ENCODE data around the gene PHGDH. TPM values are rescaled to one million over a fixed set of nuclear protein-coding genes. Genes with fewer than 3 reads are reported as not detected.
"Not testable (repeated sequence)": the region's sequence is repeated elsewhere in the genome, so short reads cannot be mapped to it uniquely, and the experiment has no call there.

PHGDH gene
- total RNA-seq = 99.7 TPM

DNA sequence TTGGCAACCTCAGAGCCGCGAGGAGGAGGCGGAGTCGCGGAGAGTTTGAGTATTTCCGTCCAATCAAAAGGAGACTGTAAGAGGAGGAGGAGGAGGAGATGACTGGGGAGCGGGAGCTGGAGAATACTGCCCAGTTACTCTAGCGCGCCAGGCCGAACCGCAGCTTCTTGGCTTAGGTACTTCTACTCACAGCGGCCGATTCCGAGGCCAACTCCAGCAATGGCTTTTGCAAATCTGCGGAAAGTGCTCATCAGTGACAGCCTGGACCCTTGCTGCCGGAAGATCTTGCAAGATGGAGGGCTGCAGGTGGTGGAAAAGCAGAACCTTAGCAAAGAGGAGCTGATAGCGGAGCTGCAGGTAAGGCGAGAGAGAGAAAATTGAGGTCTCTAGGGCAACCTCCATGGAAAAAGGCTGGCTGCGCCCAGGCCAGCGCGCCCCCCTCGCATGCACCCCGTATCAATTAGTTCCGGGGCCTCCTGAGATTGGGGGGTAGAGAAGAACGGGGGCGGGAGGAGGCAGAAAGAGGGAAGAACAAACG, at the start of gene PHGDH:
TSS of gene PHGDH (plus strand) at position 131 of the 538 bp plus-strand sequence. CDS start at position 220, 89 bp downstream.
- DNase-seq = peak; percentile 72

- DNase-seq = no peak
Observed at GRCh38 chr1:119662034-119662437, 49.7 kb upstream of the PHGDH start.

DNA sequence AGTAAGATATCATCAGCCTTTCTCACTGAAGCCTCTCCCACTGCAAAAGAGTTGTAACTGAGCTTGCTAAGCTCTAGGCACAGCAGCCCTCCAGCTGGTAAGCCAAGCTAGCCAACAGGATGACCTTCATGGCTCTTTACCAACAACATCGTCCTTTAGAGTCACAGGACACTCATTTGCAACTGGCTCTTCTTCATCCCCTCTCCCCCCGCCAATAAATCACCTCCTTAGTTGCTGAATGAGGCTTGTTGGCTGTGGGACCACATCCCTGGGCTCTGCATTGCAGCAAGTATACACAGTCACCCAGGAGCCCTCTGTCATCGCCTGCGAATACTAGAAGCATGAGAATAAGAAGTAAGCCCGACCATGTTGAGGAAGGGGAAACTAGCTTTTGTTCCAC, 47.7 kb upstream of the PHGDH start:
- no peak for DNase-seq

- no peak for DNase-seq
Observed at GRCh38 chr1:119667173-119667572, 44.6 kb upstream of the PHGDH start.

DNA sequence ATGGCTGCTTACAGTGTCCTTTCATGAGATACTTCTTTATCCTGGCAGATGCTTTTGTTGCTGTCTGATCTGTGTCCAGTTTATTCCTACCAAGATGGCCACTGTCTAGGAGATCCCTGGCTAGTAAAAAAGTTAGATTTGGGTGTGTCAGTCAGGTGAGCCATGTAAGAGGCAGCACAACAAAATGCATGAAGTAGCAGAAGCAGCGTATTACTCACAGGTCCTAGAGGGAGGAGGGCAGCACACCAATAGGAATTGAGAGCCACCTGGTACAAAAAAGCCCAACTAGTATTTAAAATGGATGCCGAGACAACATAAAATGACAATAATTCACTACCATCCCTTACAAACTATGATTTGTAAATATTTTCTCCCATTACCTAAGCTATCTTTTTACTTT, 40.8 kb upstream of the PHGDH start:
- no peak for DNase-seq

- peak; percentile 7 for DNase-seq
Observed at GRCh38 chr1:119673171-119673940, 38.4 kb upstream of the PHGDH start.

DNA sequence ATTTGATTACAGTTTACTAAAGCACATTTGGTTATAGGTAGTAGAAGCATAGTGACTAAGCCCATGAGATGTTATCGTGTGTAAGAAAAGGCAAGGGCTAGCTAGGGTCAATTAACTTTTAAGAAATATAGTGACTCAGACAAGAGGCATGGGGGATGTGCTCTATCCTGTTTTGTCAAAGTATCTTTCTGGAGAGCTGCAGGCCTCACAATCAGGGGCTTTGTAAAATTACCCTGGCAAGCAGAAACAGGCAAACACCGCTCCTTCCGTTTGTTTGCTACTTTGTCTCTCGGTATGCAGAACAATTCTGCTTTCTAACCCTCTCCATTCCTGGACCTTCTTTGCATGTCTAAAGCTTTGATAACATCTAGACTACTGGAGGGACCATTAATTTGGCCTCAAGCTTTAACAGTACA, 37.6 kb upstream of the PHGDH start:
- DNase-seq = no peak

DNA sequence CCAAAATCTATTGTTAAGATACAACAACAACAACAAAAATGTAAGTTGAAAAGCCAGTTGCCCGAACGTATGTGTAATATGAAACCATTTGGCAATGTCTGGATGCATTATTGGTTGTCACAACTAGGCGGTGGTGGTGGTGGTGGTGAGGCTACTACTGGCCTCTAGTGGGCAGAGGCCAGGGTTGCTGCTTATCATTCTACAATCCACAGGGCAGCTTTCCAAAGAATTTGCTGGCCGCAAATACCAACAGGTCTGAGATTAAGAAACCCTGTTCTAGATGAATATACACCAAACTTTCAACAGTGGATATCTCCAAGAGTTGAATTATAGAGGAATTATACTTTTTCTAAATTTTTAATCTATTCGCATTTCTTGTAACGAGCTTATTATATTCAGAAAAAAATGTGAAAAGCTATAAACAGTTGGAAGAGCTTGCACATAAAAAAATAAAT, 36.9 kb upstream of the PHGDH start:
- DNase-seq = peak; percentile 46

DNA sequence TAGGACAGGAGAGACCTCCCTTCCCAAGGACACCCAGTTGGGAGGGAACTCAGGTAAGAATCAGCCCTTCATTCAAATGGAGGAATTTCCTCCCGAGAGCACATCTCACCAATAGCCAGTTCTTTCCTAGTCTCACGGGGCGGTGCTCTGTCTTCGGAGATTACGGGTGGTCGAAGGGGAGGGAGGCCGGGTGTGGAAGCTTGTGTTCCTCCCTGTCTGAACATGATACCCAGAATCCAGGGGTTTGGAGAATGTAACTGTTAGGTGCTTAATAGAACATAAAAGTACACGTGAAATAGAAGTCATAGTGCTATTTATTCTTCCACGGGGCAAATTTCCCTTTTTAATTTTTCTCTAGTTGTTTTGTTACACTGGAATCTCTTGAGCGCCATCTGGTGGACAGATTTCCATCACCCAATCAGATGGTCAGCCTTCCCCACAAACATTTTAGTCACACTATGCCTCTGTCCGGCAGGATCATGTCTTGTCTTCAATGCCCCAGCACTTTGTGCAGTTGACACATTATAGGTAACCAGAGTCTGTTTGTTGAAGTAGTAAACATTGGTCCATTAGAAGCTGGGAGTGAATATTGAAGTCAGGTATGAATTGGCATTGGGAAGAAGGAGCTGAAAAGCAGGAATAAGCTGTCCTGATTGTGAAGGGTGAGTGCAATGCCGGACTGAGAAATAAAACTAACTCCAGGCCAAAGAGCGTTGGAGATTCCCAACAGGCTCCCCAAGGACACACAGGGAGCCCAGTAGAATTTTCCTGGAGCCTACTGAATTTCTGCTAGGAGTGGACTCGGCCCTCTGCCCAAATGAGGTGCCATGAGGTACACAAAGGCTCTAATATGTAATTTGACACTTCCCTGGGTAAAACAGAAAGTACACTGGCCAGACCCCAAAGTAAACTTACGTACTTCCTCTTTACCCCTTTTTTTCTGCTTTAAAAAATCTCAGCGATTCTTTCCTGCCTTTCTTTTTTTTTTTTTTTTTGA, 36.1 kb upstream of the PHGDH start:
- peak; percentile 67 for DNase-seq

GRCh38 chr1:119676571-119677206, 35.0 kb upstream of the PHGDH start:
- no peak for DNase-seq

- no peak for DNase-seq
Observed at GRCh38 chr1:119679223-119679622, 32.5 kb upstream of the PHGDH start.

- no peak for DNase-seq
Observed at GRCh38 chr1:119680193-119680592, 31.5 kb upstream of the PHGDH start.

- DNase-seq = no peak
Observed at GRCh38 chr1:119680723-119681122, 31.0 kb upstream of the PHGDH start.

DNA sequence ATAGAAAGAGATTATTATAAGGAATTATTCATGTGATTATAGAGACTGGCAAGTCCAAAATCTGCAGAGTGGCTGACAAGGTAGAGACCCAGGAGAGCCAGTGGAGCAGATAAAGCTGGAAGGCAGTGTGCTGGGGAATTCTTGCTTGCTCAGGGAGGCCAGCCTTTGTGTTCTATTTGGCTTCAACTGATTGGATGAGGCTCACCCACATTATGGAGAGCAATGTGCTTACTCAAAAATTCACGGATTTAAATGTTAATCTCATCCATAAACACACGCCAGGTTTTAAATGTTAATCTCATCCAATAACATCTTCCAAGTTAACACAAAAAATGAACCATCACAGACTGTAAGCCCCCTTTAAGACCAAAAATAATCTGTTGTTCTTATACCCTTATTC, 30.2 kb upstream of the PHGDH start:
- no peak for DNase-seq

DNA sequence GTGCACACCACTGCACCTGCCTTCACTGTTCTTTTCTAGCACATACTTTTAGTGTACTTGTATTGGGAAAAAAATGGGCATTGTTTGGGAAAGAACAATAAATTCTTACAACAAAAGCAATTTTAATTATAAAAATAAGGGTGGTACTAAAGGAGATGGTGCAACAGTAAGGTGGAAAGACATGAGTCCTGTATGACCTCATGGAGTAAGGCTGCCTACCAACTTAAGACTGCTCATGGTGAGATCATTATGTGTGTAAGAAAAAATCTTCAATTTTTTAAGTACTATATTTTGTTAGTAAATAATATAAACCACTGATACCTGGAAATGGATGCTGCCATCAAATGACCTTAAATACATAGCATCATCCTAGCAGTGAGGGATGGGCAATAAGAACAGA, 29.6 kb upstream of the PHGDH start:
- DNase-seq = no peak

DNA sequence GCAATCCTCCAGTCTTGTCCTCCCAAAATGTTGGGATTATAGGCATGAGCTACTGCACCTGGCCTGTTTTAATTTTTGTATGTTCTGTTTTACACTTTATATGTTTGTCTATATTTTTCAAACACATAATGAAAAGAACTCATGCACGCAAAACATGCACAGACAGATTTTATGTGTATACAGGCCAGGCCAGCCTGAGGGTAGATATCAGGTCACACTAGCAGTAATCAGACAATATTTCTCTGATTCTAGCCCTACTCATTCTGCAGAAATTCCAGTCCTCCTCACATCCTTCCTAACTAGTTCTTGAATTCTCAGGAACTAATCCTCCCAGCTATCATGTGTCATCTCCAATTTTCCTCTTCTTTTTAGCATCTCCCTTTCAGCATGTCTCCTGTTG, 27.8 kb upstream of the PHGDH start:
- no peak for DNase-seq

- DNase-seq = peak; percentile 36
Observed at GRCh38 chr1:119686661-119687060, 25.1 kb upstream of the PHGDH start.

- DNase-seq = no peak
Observed at GRCh38 chr1:119687434-119688079, 24.2 kb upstream of the PHGDH start.

DNA sequence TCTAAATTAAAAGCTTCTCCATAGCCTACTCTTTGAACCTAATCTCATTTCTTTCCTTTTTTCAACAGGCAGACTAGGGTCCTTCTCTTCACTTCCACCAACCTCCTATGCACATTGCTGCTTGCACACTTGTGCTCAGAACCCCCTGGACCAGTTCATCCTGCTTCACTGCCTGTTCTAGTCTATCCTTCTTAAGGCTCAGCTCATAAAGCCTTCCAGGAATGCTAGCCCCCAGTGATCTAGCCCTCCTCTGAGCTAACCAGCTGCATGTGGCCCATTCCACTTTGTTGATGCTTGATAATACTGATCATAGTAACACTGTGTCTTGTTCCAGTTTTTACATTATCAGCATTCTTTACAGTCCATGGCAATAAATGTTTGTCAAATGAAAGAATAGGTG, 22.9 kb upstream of the PHGDH start:
- DNase-seq = no peak

- no peak for DNase-seq
Observed at GRCh38 chr1:119689511-119689910, 22.2 kb upstream of the PHGDH start.

DNA sequence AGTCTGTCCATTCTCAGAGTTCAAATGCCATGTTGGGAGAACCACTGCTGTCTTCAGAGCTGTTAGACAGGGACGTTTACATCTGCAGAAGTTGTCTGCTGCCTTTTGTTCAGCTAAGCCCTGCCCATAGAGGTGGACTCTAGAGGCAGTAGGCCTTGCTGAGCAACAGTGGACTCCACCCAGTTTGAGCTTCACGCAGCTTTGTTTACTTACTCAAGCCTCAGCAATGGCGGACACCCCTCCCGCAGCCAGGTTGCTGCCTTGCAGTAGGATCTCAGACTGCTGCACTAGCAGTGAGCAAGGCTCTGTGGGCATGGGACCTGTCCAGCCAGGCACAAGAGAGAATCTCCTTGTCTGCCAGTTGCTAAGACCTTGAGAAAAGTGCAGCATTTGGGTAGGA, 14.9 kb upstream of the PHGDH start:
- not testable (repeated sequence) for DNase-seq

- DNase-seq = no peak
Observed at GRCh38 chr1:119697598-119697997, 14.1 kb upstream of the PHGDH start.

Measured in skin of body (tissue), 2 donors.